CD14-positive monocyte (primary cell): ENCODE measurements around the gene RPS15. TPM values are rescaled to one million over a fixed set of nuclear protein-coding genes. Genes with fewer than 3 reads are reported as not detected.

Source experiments
- DNase-seq, 3 donors: peaks; one replicate each; pipeline ENCODE4 v3.0.0-alpha.2; 2011 to 2022
- H2AFZ ChIP-seq: 2 replicates; pipeline ENCODE4 v1.6.0; 2012; ENCODE audit warnings: mild to moderate bottlenecking, low read depth, low read length, inconsistent platforms; ENCODE audit not compliant: insufficient read depth, poor library complexity, severe bottlenecking
- H3K27ac ChIP-seq, 2 donors: 1 replicate in 1 of 2; 2 replicates in 1 of 2; pipeline ENCODE4 v1.5.1; 2012 to 2013; ENCODE audit warnings: low read length in 2 of 2, control low read depth in 1 of 2, inconsistent platforms in 1 of 2, low read depth in 1 of 2, mild to moderate bottlenecking in 1 of 2
- H3K27me3 ChIP-seq, 2 donors: one replicate each; pipeline versions ENCODE4 v1.6.0 to v1.6.1; 2011 to 2013; ENCODE audit warnings: low read length in 2 of 2; ENCODE audit not compliant: control insufficient read depth in 2 of 2, insufficient read depth in 2 of 2
- H3K36me3 ChIP-seq, 2 donors: replicated peaks in 1 of 2; 1 replicate in 1 of 2; 2 replicates in 1 of 2; pipeline versions ENCODE4 v1.5.1 to v1.6.1; 2012 to 2013; ENCODE audit warnings: low read length in 2 of 2, control low read depth in 1 of 2, inconsistent platforms in 1 of 2, mild to moderate bottlenecking in 1 of 2; ENCODE audit not compliant: insufficient read depth in 2 of 2, control insufficient read depth in 1 of 2
- H3K4me1 ChIP-seq, 2 donors: 1 replicate in 1 of 2; 2 replicates in 1 of 2; pipeline versions ENCODE4 v1.5.1 to v1.6.1; 2012 to 2013; ENCODE audit warnings: low read length in 2 of 2, control low read depth in 1 of 2, inconsistent platforms in 1 of 2, mild to moderate bottlenecking in 1 of 2, moderate library complexity in 1 of 2; ENCODE audit not compliant: insufficient read depth in 2 of 2, control insufficient read depth in 1 of 2
- H3K4me2 ChIP-seq: replicated peaks from 2 replicates; pipeline ENCODE3; 2012; ENCODE audit warnings: low read length, moderate library complexity, mild to moderate bottlenecking; ENCODE audit not compliant: poor library complexity, severe bottlenecking; ENCODE audit errors: extremely low read depth
- H3K4me3 ChIP-seq, 3 experiments: fragments of 200-600 bp in 1 of 3; sonication (generic) in 1 of 3; replicated peaks in 1 of 3; 1 replicate in 2 of 3; 2 replicates in 1 of 3; pipeline ENCODE4 v1.5.1; 2011 to 2013; ENCODE audit warnings: low read length in 3 of 3, mild to moderate bottlenecking in 3 of 3, control low read depth in 2 of 3, low read depth in 2 of 3, inconsistent platforms in 1 of 3, moderate library complexity in 1 of 3
- H3K79me2 ChIP-seq: 2 replicates; pipeline ENCODE4 v1.6.0; 2012; ENCODE audit warnings: mild to moderate bottlenecking, control low read depth, inconsistent platforms, low read length, moderate library complexity; ENCODE audit not compliant: insufficient read depth
- H3K9ac ChIP-seq: 2 replicates; pipeline ENCODE4 v1.6.0; 2017; ENCODE audit warnings: low read length, mild to moderate bottlenecking; ENCODE audit not compliant: insufficient read depth, poor library complexity, severe bottlenecking
- H3K9me3 ChIP-seq, 2 donors: replicated peaks in 1 of 2; 1 replicate in 1 of 2; 2 replicates in 1 of 2; pipeline versions ENCODE4 v1.5.1 to v1.6.1; 2012 to 2013; ENCODE audit warnings: low read length in 2 of 2, control low read depth in 1 of 2; ENCODE audit not compliant: control insufficient read depth in 1 of 2, insufficient read depth in 1 of 2
- H4K20me1 ChIP-seq: 2 replicates; pipeline ENCODE4 v1.6.0; 2012; ENCODE audit warnings: mild to moderate bottlenecking, low read length, control low read depth, moderate library complexity; ENCODE audit not compliant: insufficient read depth
- H3K27ac Mint-ChIP-seq, 7 donors: one replicate each; pipeline ENCODE4 v1.8.0; 2020; ENCODE audit warnings: mild to moderate bottlenecking in 7 of 7, mixed read lengths in 7 of 7, moderate library complexity in 6 of 7, inconsistent platforms in 2 of 7
- H3K27me3 Mint-ChIP-seq, 3 donors: one replicate each; pipeline ENCODE4 v1.8.0; 2021 to 2022; ENCODE audit warnings: low read depth in 3 of 3, mild to moderate bottlenecking in 3 of 3, mixed read lengths in 3 of 3, moderate library complexity in 3 of 3, inconsistent platforms in 1 of 3
- H3K36me3 Mint-ChIP-seq, 2 donors: one replicate each; pipeline ENCODE4 v1.8.0; 2020; ENCODE audit warnings: mixed read lengths in 2 of 2, inconsistent platforms in 1 of 2, mild to moderate bottlenecking in 1 of 2
- H3K4me1 Mint-ChIP-seq: one replicate; pipeline ENCODE4 v1.8.0; 2020; ENCODE audit warnings: mild to moderate bottlenecking, mixed read lengths
- H3K4me3 Mint-ChIP-seq, 2 donors: one replicate each; pipeline ENCODE4 v1.8.0; 2020; ENCODE audit warnings: mild to moderate bottlenecking in 2 of 2, mixed read lengths in 2 of 2, moderate library complexity in 1 of 2
- H3K9me3 Mint-ChIP-seq, 7 donors: one replicate each; pipeline ENCODE4 v1.8.0; 2020 to 2022; ENCODE audit warnings: mixed read lengths in 7 of 7, mild to moderate bottlenecking in 6 of 7, moderate library complexity in 6 of 7, inconsistent platforms in 2 of 7
- WGBS: methylation state at CpG from one replicate; pipeline ENCODE4 v1.1.5; 2013; ENCODE audit warnings: missing lambda C conversion rate; ENCODE audit not compliant: insufficient coverage; 5-methylcytosine and 5-hydroxymethylcytosine counted together
- intact Hi-C, 2 donors: fragments of 100-400 bp; cut with micrococcal nuclease; formaldehyde crosslinking; loops; one replicate each; pipeline versions ENCODE4 v1.15.0 to v1.15.1; 2023
- polyA plus RNA-seq, 3 donors: library from polyadenylated mRNA; depleted of rRNA in 1 of 3; unstranded in 2 of 3; stranded (reverse) in 1 of 3; fragments of 300-500 nt in 2 of 3; fragments of >200 nt in 1 of 3; fragmentation: Illumina TruSeq in 2 of 3; gene quantifications; 1 replicate in 2 of 3; 2 replicates in 1 of 3; pipeline ENCODE4 v1.2.3, GENCODE V29; 2012 to 2021
- TF ChIP-seq, protein P1 (sequence below): fragments of 200-600 bp; IDR thresholded peaks from one replicate; pipeline ENCODE4 v1.8.0; 2022; ENCODE audit warnings: antibody characterized with exemption, mild to moderate bottlenecking

RPS15 gene
- polyA plus RNA-seq, 3 donors: 1,318 to 3,451 (median 1,526) TPM

DNA sequence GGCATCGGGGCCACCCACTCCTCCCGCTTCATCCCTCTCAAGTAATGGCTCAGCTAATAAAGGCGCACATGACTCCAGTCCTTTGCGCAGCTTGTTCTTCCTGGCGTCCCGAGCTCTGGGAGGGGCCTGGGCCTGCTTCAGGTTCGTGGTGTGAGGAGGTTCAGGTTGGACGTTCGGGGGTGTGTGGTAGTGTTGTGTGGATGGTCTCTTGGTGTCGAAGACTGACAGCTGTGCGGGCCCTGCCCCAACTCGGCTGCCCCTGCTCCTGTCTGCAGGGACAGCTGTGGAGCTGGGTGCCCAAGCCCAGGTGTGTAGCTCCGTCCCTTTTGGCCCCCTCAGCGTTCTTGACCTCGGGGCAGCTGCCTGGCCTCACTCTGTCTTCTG is 2.2 kb downstream of the RPS15 start:
- TF ChIP-seq, protein P1, sequence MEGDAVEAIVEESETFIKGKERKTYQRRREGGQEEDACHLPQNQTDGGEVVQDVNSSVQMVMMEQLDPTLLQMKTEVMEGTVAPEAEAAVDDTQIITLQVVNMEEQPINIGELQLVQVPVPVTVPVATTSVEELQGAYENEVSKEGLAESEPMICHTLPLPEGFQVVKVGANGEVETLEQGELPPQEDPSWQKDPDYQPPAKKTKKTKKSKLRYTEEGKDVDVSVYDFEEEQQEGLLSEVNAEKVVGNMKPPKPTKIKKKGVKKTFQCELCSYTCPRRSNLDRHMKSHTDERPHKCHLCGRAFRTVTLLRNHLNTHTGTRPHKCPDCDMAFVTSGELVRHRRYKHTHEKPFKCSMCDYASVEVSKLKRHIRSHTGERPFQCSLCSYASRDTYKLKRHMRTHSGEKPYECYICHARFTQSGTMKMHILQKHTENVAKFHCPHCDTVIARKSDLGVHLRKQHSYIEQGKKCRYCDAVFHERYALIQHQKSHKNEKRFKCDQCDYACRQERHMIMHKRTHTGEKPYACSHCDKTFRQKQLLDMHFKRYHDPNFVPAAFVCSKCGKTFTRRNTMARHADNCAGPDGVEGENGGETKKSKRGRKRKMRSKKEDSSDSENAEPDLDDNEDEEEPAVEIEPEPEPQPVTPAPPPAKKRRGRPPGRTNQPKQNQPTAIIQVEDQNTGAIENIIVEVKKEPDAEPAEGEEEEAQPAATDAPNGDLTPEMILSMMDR: no peak
- Histone ChIP-seq H3K27me3 (peaks cover 2 to 12% of the 10 kb centered on the region in 2 donors), H2AFZ (no peak overlapping the region), H3K9me3 (no peaks in the 10 kb centered on the region), H3K36me3 (peaks cover 27 to 40% of the 10 kb centered on the region in 2 donors), H4K20me1 (peaks cover 69% of the 10 kb centered on the region), H3K27ac (no peak overlapping the region), H3K4me1 (peaks cover 22 to 37% of the 10 kb centered on the region in 2 donors), H3K9ac (peak overlapping the region; percentile 1), H3K4me3 (no peak overlapping the region), H3K4me2 (no peak overlapping the region), H3K79me2 (peaks cover 28% of the 10 kb centered on the region)
- H3K4me3 Mint-ChIP-seq: no peak overlapping the region
- H3K36me3 Mint-ChIP-seq: peaks cover 36 to 39% of the 10 kb centered on the region in 2 donors
- no peak for DNase-seq
- intact Hi-C loops: loop anchor here (5.0 to 10.0 kb wide), 2 partner anchors 37 to 74 kb away; partner anchors contain the start of genes ADAMTSL5 (in 1 of the 2) and C19orf25 (in 1 of the 2)
- peaks cover 10 to 17% (median 10%) of the 10 kb centered on the region in 3 donors for H3K27me3 Mint-ChIP-seq
- peaks cover 0 to 2% (median 0%) of the 10 kb centered on the region in 7 donors for H3K9me3 Mint-ChIP-seq
- peaks cover 33% of the 10 kb centered on the region for H3K4me1 Mint-ChIP-seq
- WGBS: 93% methylated on average over 9 of the region's 15 CpGs
- H3K27ac Mint-ChIP-seq: no peak overlapping the region

DNA sequence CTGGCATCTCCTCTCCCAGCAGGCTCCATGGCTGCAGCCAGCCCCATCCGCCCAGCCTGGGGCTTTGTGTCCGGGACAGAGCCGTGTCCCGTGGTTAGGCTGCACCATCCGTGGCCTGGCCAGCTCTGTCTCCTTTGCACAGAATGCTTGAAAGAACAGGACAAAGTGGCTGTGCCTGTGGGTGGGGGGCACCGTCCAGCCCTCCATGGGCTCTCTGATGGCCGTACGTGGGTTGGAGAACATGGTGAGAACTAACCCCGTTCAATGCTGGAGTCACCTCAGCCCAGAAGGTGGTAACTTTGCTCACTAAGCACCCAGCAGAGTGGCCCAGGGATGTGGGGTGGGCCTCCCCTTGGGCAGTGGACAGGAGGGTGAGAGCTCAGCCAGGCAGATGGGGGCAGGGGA is 2.8 kb downstream of the RPS15 start:
- Histone ChIP-seq H3K27me3 (peaks cover 4 to 15% of the 10 kb centered on the region in 2 donors), H3K4me2 (no peak overlapping the region), H2AFZ (no peak overlapping the region), H3K79me2 (peaks cover 28% of the 10 kb centered on the region), H3K36me3 (peaks cover 27 to 35% of the 10 kb centered on the region in 2 donors), H3K9me3 (no peaks in the 10 kb centered on the region), H4K20me1 (peaks cover 67% of the 10 kb centered on the region), H3K4me3 (no peak overlapping the region), H3K4me1 (peaks cover 24 to 43% of the 10 kb centered on the region in 2 donors), H3K9ac (peak overlapping the region; percentile 1), H3K27ac (no peak overlapping the region)
- DNase-seq: no peak
- Mint-ChIP-seq H3K27ac (no peak overlapping the region), H3K9me3 (peaks cover 0 to 2% (median 0%) of the 10 kb centered on the region in 7 donors), H3K4me1 (peaks cover 31% of the 10 kb centered on the region), H3K36me3 (peaks cover 33 to 35% of the 10 kb centered on the region in 2 donors), H3K4me3 (no peak overlapping the region), H3K27me3 (peaks cover 11 to 23% (median 11%) of the 10 kb centered on the region in 3 donors)
- TF ChIP-seq, protein P1: no peak
- intact Hi-C loops: loop anchor here (5.0 to 10.0 kb wide), 2 partner anchors 36 to 74 kb away; partner anchors contain the start of genes ADAMTSL5 (in 1 of the 2) and C19orf25 (in 1 of the 2)
- WGBS: 93% methylated on average over 9 of the region's 9 CpGs
